ENCODE results near the gene CHID1. TPM values are rescaled to one million over a fixed set of nuclear protein-coding genes. Genes with fewer than 3 reads are reported as not detected.

Gene CHID1
- total RNA-seq, 1 experiment from 2014 or later, result 85.6 TPM

GRCh38 chr11:954392-955153 is 44.0 kb upstream of the CHID1 start:
- H3K9me3 ChIP-seq (ENCODE audit: insufficient read depth, low read depth), result no peaks in the 10 kb centered on the region
- peaks cover 11% of the 10 kb centered on the region for H3K79me2 ChIP-seq (ENCODE audit: low read depth)
- ChIA-PET POLR2A (ENCODE audit: unreplicated experiment) (interaction anchor here (0.7 kb wide), 2 partner anchors 680 to 980 kb away, joined by 5 to 6 read pairs; no protein-coding TSS in a partner anchor), CTCF (no interaction called here)
- peak overlapping the region; percentile 46; the same call in 1 of the 2 replicates for H3K27ac ChIP-seq
- H3K4me1 ChIP-seq (replicated peaks; ENCODE audit: insufficient read depth), result peaks cover 26% of the 10 kb centered on the region
- intact Hi-C loops (cut with micrococcal nuclease; ENCODE audit: unreplicated experiment), result no loop called here
- peaks cover 13% of the 10 kb centered on the region for H4K20me1 ChIP-seq (ENCODE audit: insufficient read depth)
- DNase-seq, result peak in 1 of 2 experiments; percentile 38
- H3K4me2 ChIP-seq, result peak overlapping the region; percentile 55
- no peaks in the 10 kb centered on the region for H3K36me3 ChIP-seq (ENCODE audit: low read depth)
- H2AFZ ChIP-seq, result no peak overlapping the region
- no peak for TF ChIP-seq EZH2 (IDR thresholded peaks at IDR 0.05; ENCODE audit: low read depth)
- TF ChIP-seq CTCF (conservative IDR thresholded peaks at IDR 0.05), result no peak
- no peaks in the 10 kb centered on the region for H3K9me2 ChIP-seq (ENCODE audit: insufficient read depth)
- no peaks in the 10 kb centered on the region for H3K27me3 ChIP-seq (ENCODE audit: insufficient read depth, low read depth)
- H3F3A ChIP-seq (ENCODE audit: insufficient read depth, low read depth), result peaks cover 19% of the 10 kb centered on the region; the same call in 1 of the 2 replicates
- H3K4me3 ChIP-seq, result no peak overlapping the region
- BruUV-seq (replicated peaks), result no TSS peak

- no peak overlapping the region for H3K4me2 ChIP-seq
- POLR2A ChIA-PET (ENCODE audit: unreplicated experiment), result interaction anchor here (0.7 kb wide), 1 partner anchor 679 kb away, joined by 5 read pairs; no protein-coding TSS in a partner anchor
- no peak overlapping the region for H3K27ac ChIP-seq
- CTCF ChIA-PET, result no interaction called here
- no peaks in the 10 kb centered on the region for H3K27me3 ChIP-seq (ENCODE audit: insufficient read depth, low read depth)
- BruUV-seq (replicated peaks), result no TSS peak
- peaks cover 13% of the 10 kb centered on the region for H4K20me1 ChIP-seq (ENCODE audit: insufficient read depth)
- no peak overlapping the region for H3K4me3 ChIP-seq
- H3K36me3 ChIP-seq (ENCODE audit: low read depth), result no peaks in the 10 kb centered on the region
- DNase-seq, result no peak
- TF ChIP-seq EZH2 (IDR thresholded peaks at IDR 0.05; ENCODE audit: low read depth), result no peak
- no peak for TF ChIP-seq CTCF (conservative IDR thresholded peaks at IDR 0.05)
- intact Hi-C loops (cut with micrococcal nuclease; ENCODE audit: unreplicated experiment), result no loop called here
- H2AFZ ChIP-seq, result no peak overlapping the region
- H3K9me3 ChIP-seq (ENCODE audit: insufficient read depth, low read depth), result no peaks in the 10 kb centered on the region
- peaks cover 11% of the 10 kb centered on the region for H3K79me2 ChIP-seq (ENCODE audit: low read depth)
- H3F3A ChIP-seq (ENCODE audit: insufficient read depth, low read depth), result peaks cover 19% of the 10 kb centered on the region; the same call in 1 of the 2 replicates
- no peaks in the 10 kb centered on the region for H3K9me2 ChIP-seq (ENCODE audit: insufficient read depth)
- peaks cover 26% of the 10 kb centered on the region for H3K4me1 ChIP-seq (replicated peaks; ENCODE audit: insufficient read depth)
Measured at GRCh38 chr11:953512-953911, 42.9 kb upstream of the CHID1 start.

GRCh38 chr11:952406-953385 is 42.1 kb upstream of the CHID1 start:
- TF ChIP-seq CTCF (conservative IDR thresholded peaks at IDR 0.05), result no peak
- no peak for TF ChIP-seq EZH2 (IDR thresholded peaks at IDR 0.05; ENCODE audit: low read depth)
- H3K9me2 ChIP-seq (ENCODE audit: insufficient read depth), result no peaks in the 10 kb centered on the region
- intact Hi-C loops (cut with micrococcal nuclease; ENCODE audit: unreplicated experiment), result no loop called here
- no peak overlapping the region for H2AFZ ChIP-seq
- H3K79me2 ChIP-seq (ENCODE audit: low read depth), result peaks cover 11% of the 10 kb centered on the region
- no TSS peak for BruUV-seq (replicated peaks)
- no peaks in the 10 kb centered on the region for H3K9me3 ChIP-seq (ENCODE audit: insufficient read depth, low read depth)
- no peak overlapping the region for H3K4me3 ChIP-seq
- peaks cover 13% of the 10 kb centered on the region for H4K20me1 ChIP-seq (ENCODE audit: insufficient read depth)
- no peak overlapping the region for H3K27ac ChIP-seq
- peaks cover 26% of the 10 kb centered on the region for H3K4me1 ChIP-seq (replicated peaks; ENCODE audit: insufficient read depth)
- ChIA-PET POLR2A (ENCODE audit: unreplicated experiment) (no interaction called here), CTCF (no interaction called here)
- no peaks in the 10 kb centered on the region for H3K27me3 ChIP-seq (ENCODE audit: insufficient read depth, low read depth)
- H3F3A ChIP-seq (ENCODE audit: insufficient read depth, low read depth), result peaks cover 19% of the 10 kb centered on the region; the same call in 1 of the 2 replicates
- no peaks in the 10 kb centered on the region for H3K36me3 ChIP-seq (ENCODE audit: low read depth)
- DNase-seq, result no peak
- no peak overlapping the region for H3K4me2 ChIP-seq

Data from PC-9 (cell line).